Keratinocyte (primary cell): Measurements from ENCODE around the gene PLD5. TPM values are rescaled to one million over a fixed set of nuclear protein-coding genes. Genes with fewer than 3 reads are reported as not detected.
"Not testable (repeated sequence)": the region's sequence is repeated elsewhere in the genome, so short reads cannot be mapped to it uniquely, and the experiment has no call there.

ENCODE experiments used
- DNase-seq: peaks from one replicate; pipeline ENCODE4 v3.0.0-alpha.2; 2011; ENCODE audit warnings: low read depth, missing footprints, low spot score
- FAIRE-seq: peaks from 2 replicates; lab custom pipeline; 2011; peaks lifted over from hg19 to GRCh38; lab: Jason Lieb, UNC
- H2AFZ ChIP-seq: 2 replicates; pipeline ENCODE4 v1.6.0; 2012; ENCODE audit warnings: low read length, control low read depth, inconsistent platforms; ENCODE audit not compliant: control insufficient read depth
- H3K27ac ChIP-seq: 2 replicates; pipeline ENCODE4 v1.5.1; 2011; ENCODE audit warnings: low read length; ENCODE audit not compliant: control insufficient read depth, insufficient read depth
- H3K27me3 ChIP-seq: 3 replicates; pipeline ENCODE4 v1.6.0; 2011; ENCODE audit warnings: low read length; ENCODE audit not compliant: control insufficient read depth, insufficient read depth; ENCODE audit errors: extremely low read depth
- H3K36me3 ChIP-seq, 2 experiments: 2 replicates in 1 of 2; 3 replicates in 1 of 2; pipeline ENCODE4 v1.5.1; 2011; ENCODE audit warnings: low read length in 2 of 2, mild to moderate bottlenecking in 1 of 2; ENCODE audit not compliant: control insufficient read depth in 2 of 2, insufficient read depth in 2 of 2; ENCODE audit errors: extremely low read depth in 1 of 2
- H3K4me1 ChIP-seq: 3 replicates; pipeline ENCODE4 v1.5.1; 2011; ENCODE audit warnings: low read length; ENCODE audit not compliant: control insufficient read depth, insufficient read depth; ENCODE audit errors: extremely low read depth
- H3K4me2 ChIP-seq: 3 replicates; pipeline ENCODE4 v1.6.0; 2011; ENCODE audit warnings: low read depth, low read length; ENCODE audit not compliant: control insufficient read depth, insufficient read depth; ENCODE audit errors: extremely low read depth
- H3K4me3 ChIP-seq, 3 experiments: fragments of 200-600 bp in 1 of 3; sonication (generic) in 1 of 3; 2 replicates in 2 of 3; 3 replicates in 1 of 3; pipeline ENCODE4 v1.5.1; 2011 to 2016; ENCODE audit warnings: low read length in 3 of 3, mild to moderate bottlenecking in 3 of 3, control low read depth in 2 of 3, inconsistent platforms in 1 of 3, low read depth in 1 of 3, mixed read lengths in 1 of 3, mixed run types in 1 of 3, moderate library complexity in 1 of 3; ENCODE audit not compliant: control insufficient read depth in 2 of 3, insufficient read depth in 2 of 3; ENCODE audit errors: extremely low read depth in 1 of 3
- H3K79me2 ChIP-seq: 2 replicates; pipeline ENCODE4 v1.6.0; 2012; ENCODE audit warnings: low read length; ENCODE audit not compliant: control insufficient read depth, insufficient read depth
- H3K9ac ChIP-seq: 3 replicates; pipeline ENCODE4 v1.6.0; 2011; ENCODE audit warnings: low read length; ENCODE audit not compliant: control insufficient read depth, insufficient read depth; ENCODE audit errors: extremely low read depth
- H3K9me1 ChIP-seq: 3 replicates; pipeline ENCODE4 v1.6.0; 2011; ENCODE audit warnings: low read length; ENCODE audit not compliant: control insufficient read depth, insufficient read depth; ENCODE audit errors: extremely low read depth
- H3K9me3 ChIP-seq: 2 replicates; pipeline ENCODE4 v1.5.1; 2012; ENCODE audit warnings: low read depth, low read length; ENCODE audit not compliant: control insufficient read depth
- H4K20me1 ChIP-seq: 3 replicates; pipeline ENCODE4 v1.6.0; 2011; ENCODE audit warnings: low read length; ENCODE audit not compliant: control insufficient read depth, insufficient read depth; ENCODE audit errors: extremely low read depth
- EZH2 ChIP-seq: IDR thresholded peaks from one replicate; pipeline ENCODE4 v1.6.1; 2012; ENCODE audit warnings: inconsistent platforms, mild to moderate bottlenecking, low read length, moderate library complexity
- dilution Hi-C: fragments of 300-500 bp; cut with MboI; formaldehyde crosslinking; loops from one replicate; pipeline ENCODE4 v1.7.0; 2020; ENCODE audit warnings: low sequenced_read_pairs; ENCODE audit not compliant: extremely low pct_ligation_motif_present
- polyA plus RNA-seq, 5 experiments: library from polyadenylated mRNA; depleted of rRNA in 3 of 5; stranded (reverse) in 3 of 5; stranded (forward) in 1 of 5; unstranded in 1 of 5; fragments of >200 nt; gene quantifications; 1 replicate in 1 of 5; 2 replicates in 3 of 5; 3 replicates in 1 of 5; pipeline versions ENCODE4 v1.2.1 to v1.2.3, GENCODE V29; 2011 to 2012; ENCODE audit warnings: missing spikeins in 2 of 5, low read depth in 1 of 5, low replicate concordance in 1 of 5
- TF ChIP-seq, protein P1 (sequence below), 3 experiments: IDR thresholded peaks in 1 of 3; conservative IDR thresholded peaks in 1 of 3; optimal IDR thresholded peaks in 1 of 3; 2 replicates in 2 of 3; 3 replicates in 1 of 3; pipeline versions ENCODE3 to v1.5.1; 2011; ENCODE audit warnings: low read length in 3 of 3, mild to moderate bottlenecking in 3 of 3, moderate library complexity in 2 of 3, control low read depth in 1 of 3, inconsistent platforms in 1 of 3; ENCODE audit not compliant: insufficient read depth in 2 of 3; ENCODE audit errors: extremely low read depth in 1 of 3

Gene PLD5
- polyA plus RNA-seq, 1 donor (not counting 4 experiments of a cell fraction or from before 2014, with no cell fraction given): 7.2 TPM

DNA sequence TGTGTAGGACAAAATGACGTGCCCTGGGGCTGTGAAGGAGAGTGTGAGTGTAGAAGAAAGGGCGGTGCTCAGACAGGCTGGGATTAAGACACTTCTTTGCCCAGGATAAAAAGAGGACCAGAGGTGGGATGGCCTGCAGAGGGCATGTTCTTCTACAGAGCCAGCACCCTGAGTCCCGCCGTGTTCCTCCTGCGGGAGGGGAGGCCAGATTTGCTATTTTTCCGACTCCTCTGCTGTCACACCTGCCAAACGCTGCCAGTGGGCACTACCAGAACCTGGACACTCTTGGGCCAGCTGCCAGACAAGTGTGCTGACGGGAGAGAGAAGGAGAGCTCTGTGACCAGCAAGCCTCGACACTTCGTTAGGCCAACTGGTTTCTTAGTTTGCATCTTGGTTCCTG is 206.4 kb downstream of the PLD5 start:
- DNase-seq (no peak), FAIRE-seq (no peak)
- Histone ChIP-seq H3K9me3 (no peaks in the 10 kb centered on the region), H3K27ac (no peak overlapping the region), H3K9ac (no peak overlapping the region), H3K4me3 (no peak overlapping the region), H4K20me1 (no peaks in the 10 kb centered on the region), H3K4me1 (no peaks in the 10 kb centered on the region), H3K79me2 (no peaks in the 10 kb centered on the region), H2AFZ (no peak overlapping the region), H3K27me3 (no peaks in the 10 kb centered on the region), H3K36me3 (no peaks in the 10 kb centered on the region), H3K9me1 (no peaks in the 10 kb centered on the region), H3K4me2 (no peak overlapping the region)
- dilution Hi-C loops: no loop called here
- TF ChIP-seq EZH2: no peak
- TF ChIP-seq, protein P1, sequence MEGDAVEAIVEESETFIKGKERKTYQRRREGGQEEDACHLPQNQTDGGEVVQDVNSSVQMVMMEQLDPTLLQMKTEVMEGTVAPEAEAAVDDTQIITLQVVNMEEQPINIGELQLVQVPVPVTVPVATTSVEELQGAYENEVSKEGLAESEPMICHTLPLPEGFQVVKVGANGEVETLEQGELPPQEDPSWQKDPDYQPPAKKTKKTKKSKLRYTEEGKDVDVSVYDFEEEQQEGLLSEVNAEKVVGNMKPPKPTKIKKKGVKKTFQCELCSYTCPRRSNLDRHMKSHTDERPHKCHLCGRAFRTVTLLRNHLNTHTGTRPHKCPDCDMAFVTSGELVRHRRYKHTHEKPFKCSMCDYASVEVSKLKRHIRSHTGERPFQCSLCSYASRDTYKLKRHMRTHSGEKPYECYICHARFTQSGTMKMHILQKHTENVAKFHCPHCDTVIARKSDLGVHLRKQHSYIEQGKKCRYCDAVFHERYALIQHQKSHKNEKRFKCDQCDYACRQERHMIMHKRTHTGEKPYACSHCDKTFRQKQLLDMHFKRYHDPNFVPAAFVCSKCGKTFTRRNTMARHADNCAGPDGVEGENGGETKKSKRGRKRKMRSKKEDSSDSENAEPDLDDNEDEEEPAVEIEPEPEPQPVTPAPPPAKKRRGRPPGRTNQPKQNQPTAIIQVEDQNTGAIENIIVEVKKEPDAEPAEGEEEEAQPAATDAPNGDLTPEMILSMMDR (optimal IDR thresholded peaks at IDR 0.05 in 1 of 3, IDR thresholded peaks at IDR 0.05 in 1 of 3, conservative IDR thresholded peaks at IDR 0.05 in 1 of 3; ENCODE audit: extremely low read depth in 1 of 3, insufficient read depth in 2 of 3, low read length in 3 of 3): no peak

DNA sequence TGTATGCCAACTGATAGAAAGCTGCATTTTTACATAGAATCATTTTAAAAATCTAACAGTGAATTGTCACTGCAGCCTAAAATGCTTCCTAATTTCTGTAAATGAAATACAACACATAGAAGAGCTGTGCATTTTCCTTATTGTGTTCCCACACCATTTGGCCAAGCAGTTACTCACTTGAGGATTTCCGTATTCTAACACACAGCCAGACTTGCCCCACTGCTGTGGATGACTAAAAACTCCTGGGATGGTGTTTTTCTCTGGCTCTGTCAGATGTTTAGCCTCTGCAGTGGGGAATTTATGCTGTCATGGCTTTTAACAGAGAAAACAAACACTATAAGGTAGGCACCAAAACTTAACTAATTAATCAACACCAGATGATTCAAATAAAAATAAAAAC is 209.6 kb downstream of the PLD5 start:
- H3K9ac ChIP-seq, dilution Hi-C loops, H3K4me3 ChIP-seq, FAIRE-seq, H3K4me2 ChIP-seq, H3K79me2 ChIP-seq, H2AFZ ChIP-seq, H3K27me3 ChIP-seq, H3K9me1 ChIP-seq, H4K20me1 ChIP-seq, DNase-seq, H3K27ac ChIP-seq, H3K9me3 ChIP-seq, H3K36me3 ChIP-seq, H3K4me1 ChIP-seq: not testable (repeated sequence)

DNA sequence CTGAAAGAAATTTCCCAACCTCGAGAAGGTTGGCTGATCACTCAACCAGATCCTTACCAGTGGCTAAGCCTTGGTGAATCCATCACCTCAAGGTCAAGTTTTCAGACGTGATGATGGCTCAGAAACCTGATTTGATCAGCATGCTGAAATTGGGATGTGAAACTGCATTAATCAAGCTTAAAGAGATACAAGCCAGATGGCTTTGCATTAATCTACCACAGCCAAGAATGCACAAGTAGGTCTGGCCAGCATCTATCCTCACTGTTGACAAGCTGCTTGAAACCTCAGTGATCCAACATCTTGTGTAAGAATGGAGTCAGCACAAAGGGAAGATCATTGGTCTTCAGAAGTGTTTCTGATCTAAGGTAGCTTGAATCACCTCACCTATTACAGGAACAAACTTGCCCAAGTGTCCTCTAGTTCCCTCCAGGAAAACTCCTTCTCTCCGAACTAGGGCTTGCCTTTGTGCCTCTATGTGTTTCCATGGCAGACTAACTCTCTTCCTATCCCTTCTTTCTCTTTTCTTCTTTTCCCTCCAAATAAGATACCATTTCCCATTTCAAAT is 210.3 kb downstream of the PLD5 start:
- H3K36me3 ChIP-seq, H3K27ac ChIP-seq, H3K9me1 ChIP-seq, H3K27me3 ChIP-seq, H3K9ac ChIP-seq, H3K9me3 ChIP-seq, H3K4me1 ChIP-seq, H2AFZ ChIP-seq, DNase-seq, H3K4me3 ChIP-seq, H3K79me2 ChIP-seq, dilution Hi-C loops, H4K20me1 ChIP-seq, H3K4me2 ChIP-seq: not testable (repeated sequence)
- peak; percentile 78 for FAIRE-seq

DNA sequence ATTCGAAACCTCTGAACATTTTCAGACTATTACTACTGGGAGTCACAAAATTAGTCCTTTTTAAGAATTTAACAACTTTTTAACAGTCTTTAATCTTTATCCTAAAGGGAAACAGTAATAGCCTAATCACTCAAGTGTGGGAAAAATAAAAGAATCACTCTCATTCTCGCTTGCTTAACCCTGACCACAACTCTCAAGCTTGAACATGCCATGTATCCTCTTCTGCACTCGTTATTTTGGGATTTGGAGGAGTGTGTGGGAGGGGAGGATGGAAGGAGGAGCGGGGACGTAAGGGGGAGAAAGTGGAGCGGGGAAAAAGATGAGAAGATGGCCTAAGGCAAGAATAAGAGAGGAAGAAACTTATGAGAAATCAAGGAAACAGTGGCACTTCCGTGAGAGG is 215.8 kb downstream of the PLD5 start:
- H3K27me3 ChIP-seq, H3K79me2 ChIP-seq, H4K20me1 ChIP-seq, H3K4me2 ChIP-seq, H3K4me1 ChIP-seq, H2AFZ ChIP-seq, H3K9ac ChIP-seq, H3K27ac ChIP-seq, dilution Hi-C loops, H3K4me3 ChIP-seq, H3K9me1 ChIP-seq, FAIRE-seq, DNase-seq, H3K9me3 ChIP-seq, H3K36me3 ChIP-seq: not testable (repeated sequence)
